A549 (cell line): ENCODE results near the gene HOXC13. TPM values are rescaled to one million over a fixed set of nuclear protein-coding genes. Genes with fewer than 3 reads are reported as not detected.

Source experiments
- ATAC-seq, 2 experiments: fragments of 200-7000 bp in 1 of 2; fragments of >200 bp in 1 of 2; cut with Nextera tagmentation in 1 of 2; cut with Tn5 transposase in 1 of 2; 3 replicates each; pipeline versions ENCODE4 v1.8.0 to v1.9.1; 2018 to 2020; ENCODE audit warnings: mild to moderate bottlenecking in 1 of 2, moderate library complexity in 1 of 2
- CTCF ChIA-PET: fragments of 300-600 bp; sonication (Branson Sonifier 250); formaldehyde crosslinking; extraction: SDS; loops from one replicate; lab custom pipeline; 2021; ENCODE audit warnings: antibody characterized with exemption, inconsistent platforms; lab: Yijun Ruan, JAX
- POLR2A ChIA-PET: fragments of 350-600 bp; formaldehyde crosslinking; extraction: SDS; loops from one replicate; lab custom pipeline; 2021; ENCODE audit warnings: antibody characterized with exemption, inconsistent platforms; lab: Yijun Ruan, JAX
- DNase-seq, 2 experiments: peaks; one replicate each; pipeline versions ENCODE4 v3.0.0 to v3.0.0-alpha.2; 2011 to 2016; ENCODE audit warnings: low read depth in 1 of 2, low spot score in 1 of 2
- FAIRE-seq: peaks from 2 replicates; lab custom pipeline; 2011; peaks lifted over from hg19 to GRCh38; lab: Jason Lieb, UNC
- H3K27ac ChIP-seq, 2 experiments: fragments of >200 bp; sonication (Bioruptor Twin); formaldehyde crosslinking; 3 replicates each; pipeline ENCODE4 v1.5.1; 2016 to 2017
- H3K4me1 ChIP-seq: fragments of >200 bp; sonication (Bioruptor Twin); formaldehyde crosslinking; 3 replicates; pipeline ENCODE4 v1.6.1; 2016
- H3K4me2 ChIP-seq: fragments of >200 bp; sonication (Bioruptor Twin); formaldehyde crosslinking; 3 replicates; pipeline ENCODE4 v1.6.1; 2016
- H3K4me3 ChIP-seq: fragments of >200 bp; sonication (Bioruptor Twin); formaldehyde crosslinking; 3 replicates; pipeline ENCODE4 v1.5.1; 2016
- H3K9me3 ChIP-seq: fragments of >200 bp; sonication (Bioruptor Twin); formaldehyde crosslinking; 3 replicates; pipeline ENCODE4 v1.6.1; 2016
- CEBPB ChIP-seq, 2 experiments: fragments of >200 bp in 1 of 2; sonication (Bioruptor Twin) in 1 of 2; formaldehyde crosslinking in 1 of 2; IDR thresholded peaks; 2 replicates each; pipeline ENCODE4 v1.6.1; 2012 to 2016
- EP300 ChIP-seq, 2 experiments: fragments of >200 bp; sonication (Bioruptor Twin); formaldehyde crosslinking; IDR thresholded peaks; 2 replicates in 1 of 2; 3 replicates in 1 of 2; pipeline ENCODE4 v1.6.1; 2016 to 2017
- ESRRA ChIP-seq: fragments of 150-350 bp; IDR thresholded peaks from 2 replicates; pipeline ENCODE4 v1.6.1; 2014; ENCODE audit warnings: mild to moderate bottlenecking, low read length, borderline replicate concordance
- FOXS1 ChIP-seq: fragments of 250-450 bp; sonication (Bioruptor Pico); IDR thresholded peaks from 2 replicates; pipeline ENCODE4 v1.5.0; 2020; ENCODE audit warnings: mild to moderate bottlenecking, moderate library complexity
- HEYL ChIP-seq: fragments of 250-450 bp; sonication (Bioruptor Pico); IDR thresholded peaks from 2 replicates; pipeline ENCODE4 v1.8.0; 2021; ENCODE audit warnings: mild to moderate bottlenecking, moderate library complexity
- MAFK ChIP-seq: fragments of 450-650 bp; IDR thresholded peaks from 2 replicates; pipeline ENCODE4 v1.6.1; 2014; ENCODE audit not compliant: partially characterized antibody
- NFE2L2 ChIP-seq: fragments of 150-350 bp; conservative IDR thresholded peaks from 2 replicates; pipeline ENCODE4 v1.6.1; 2014; ENCODE audit warnings: low read length
- PHF8 ChIP-seq: fragments of 200-600 bp; sonication (generic); IDR thresholded peaks from 2 replicates; pipeline ENCODE4 v1.6.1; 2016; ENCODE audit warnings: low read depth, mild to moderate bottlenecking, antibody characterized with exemption, moderate library complexity, borderline replicate concordance
- POLR2A ChIP-seq: IDR thresholded peaks from 2 replicates; pipeline ENCODE4 v1.6.1; 2012; ENCODE audit warnings: mild to moderate bottlenecking, low read length
- RARB ChIP-seq: fragments of 250-450 bp; sonication (Bioruptor Pico); IDR thresholded peaks from 2 replicates; pipeline ENCODE4 v1.8.0; 2021; ENCODE audit warnings: mild to moderate bottlenecking, moderate library complexity
- RNF2 ChIP-seq: fragments of 200-600 bp; sonication (generic); IDR thresholded peaks from 2 replicates; pipeline ENCODE4 v1.6.1; 2016; ENCODE audit warnings: low read depth, mild to moderate bottlenecking, antibody characterized with exemption, moderate library complexity, borderline replicate concordance
- ZFP36 ChIP-seq: fragments of 450-650 bp; IDR thresholded peaks from 2 replicates; pipeline ENCODE4 v1.6.1; 2014; ENCODE audit warnings: borderline replicate concordance; ENCODE audit not compliant: partially characterized antibody
- WGBS: methylation state at CpG from one replicate; pipeline ENCODE4 v1.1.6; 2017; ENCODE audit errors: missing lambda C conversion rate; 5-methylcytosine and 5-hydroxymethylcytosine counted together
- polyA plus RNA-seq, 4 experiments: library from polyadenylated mRNA; depleted of rRNA in 3 of 4; stranded (reverse); fragments of >200 nt; fragmentation: RNase III in 1 of 4; extraction: RNeasy Plus Mini Kit Qiagen cat#74134 plus additional on column Dnase treatment in 1 of 4; gene quantifications; 2 replicates in 3 of 4; 3 replicates in 1 of 4; pipeline ENCODE4 v1.2.3, GENCODE V29; 2011 to 2017
- TF ChIP-seq, protein P1 (sequence below): fragments of >200 bp; sonication (Bioruptor Twin); formaldehyde crosslinking; IDR thresholded peaks from 3 replicates; pipeline ENCODE4 v1.5.1; 2016
- TF ChIP-seq, protein P2 (sequence below): fragments of 450-650 bp; IDR thresholded peaks from 2 replicates; pipeline ENCODE4 v1.6.1; 2014; ENCODE audit warnings: antibody characterized with exemption
- TF ChIP-seq, protein P3 (sequence below): fragments of 250-450 bp; sonication (Bioruptor Pico); IDR thresholded peaks from 2 replicates; pipeline ENCODE4 v1.5.0; 2020; ENCODE audit warnings: low read depth, mild to moderate bottlenecking, moderate library complexity

The HOXC13 gene
- polyA plus RNA-seq, 2 of the 4 experiments (the other 2 are of a cell fraction), result 3.9 to 6.5 TPM

DNA sequence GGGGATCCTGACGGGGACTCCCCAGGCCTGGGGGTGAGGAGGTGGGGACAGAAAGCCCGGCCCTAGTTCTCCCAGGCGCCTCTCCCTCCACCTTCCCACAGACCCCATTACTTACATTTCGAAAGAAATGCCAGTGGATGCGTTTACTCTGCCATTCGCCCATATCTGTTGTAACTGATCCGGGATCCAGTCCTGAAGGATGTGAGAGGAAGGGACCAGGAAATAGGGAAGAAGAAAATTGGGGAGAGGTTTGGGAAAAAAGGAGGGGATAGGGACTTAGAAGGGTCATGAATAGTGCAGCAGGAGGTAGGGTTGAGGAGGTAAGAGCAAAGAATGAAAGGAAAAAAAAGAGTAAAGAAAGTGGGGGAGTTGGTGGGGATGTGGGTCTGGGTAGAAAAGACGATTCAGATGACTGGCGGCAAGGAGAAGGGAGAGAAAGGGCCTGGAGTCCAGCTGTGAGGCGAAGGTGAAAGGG lies 17.2 kb downstream of the HOXC13 start:
- no peak overlapping the region for H3K4me2 ChIP-seq
- H3K9me3 ChIP-seq, result no peaks in the 10 kb centered on the region
- ChIA-PET POLR2A (no interaction called here), CTCF (interaction anchor here (1.4 to 1.8 kb wide), 3 partner anchors 17 to 210 kb away, joined by 3 to 9 read pairs (median 6); partner anchors contain the start of genes HOXC10 and HOXC13)
- no peaks in the 10 kb centered on the region for H3K4me1 ChIP-seq
- no peak overlapping the region for H3K27ac ChIP-seq
- no peak for FAIRE-seq
- H3K4me3 ChIP-seq, result no peak overlapping the region
- TF ChIP-seq ZFP36, result no peak
- TF ChIP-seq NFE2L2, result no peak
- no peak for TF ChIP-seq CEBPB (IDR thresholded peaks at IDR 0.05)
- TF ChIP-seq, all 56 proteins: peak for 0
- no peak for DNase-seq
- ATAC-seq, result no peak
- 90% methylated on average over 10 of the region's 10 CpGs for WGBS

DNA sequence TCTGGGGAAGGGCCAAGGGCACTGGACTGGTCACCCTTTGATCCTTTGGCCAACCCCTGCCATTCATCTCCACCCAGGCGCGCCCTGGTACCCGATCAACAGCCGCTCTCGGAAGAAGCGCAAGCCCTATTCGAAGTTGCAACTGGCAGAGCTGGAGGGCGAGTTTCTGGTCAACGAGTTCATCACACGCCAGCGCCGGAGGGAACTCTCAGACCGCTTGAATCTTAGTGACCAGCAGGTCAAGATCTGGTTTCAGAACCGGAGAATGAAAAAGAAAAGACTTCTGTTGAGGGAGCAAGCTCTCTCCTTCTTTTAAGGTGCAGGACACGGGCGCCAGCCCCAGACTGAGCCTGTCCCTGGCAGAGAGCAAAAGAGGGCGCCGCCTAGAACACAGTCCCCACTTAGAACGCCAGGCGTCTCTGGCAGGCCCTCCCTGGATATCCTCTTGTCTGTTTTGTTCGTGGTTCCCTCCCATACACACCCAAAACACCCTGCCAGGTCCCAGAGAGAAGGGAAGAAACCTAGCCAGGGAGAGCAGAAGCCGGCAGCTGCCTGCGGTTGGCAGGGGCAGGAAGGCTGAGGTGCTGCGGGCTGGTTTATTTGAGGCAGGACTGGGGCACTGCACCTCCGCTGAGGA lies 17.7 kb downstream of the HOXC13 start:
- peak in 1 of 2 experiments; percentile 10; a peak in 2 of 6 replicates for ATAC-seq
- TF ChIP-seq, protein P1, sequence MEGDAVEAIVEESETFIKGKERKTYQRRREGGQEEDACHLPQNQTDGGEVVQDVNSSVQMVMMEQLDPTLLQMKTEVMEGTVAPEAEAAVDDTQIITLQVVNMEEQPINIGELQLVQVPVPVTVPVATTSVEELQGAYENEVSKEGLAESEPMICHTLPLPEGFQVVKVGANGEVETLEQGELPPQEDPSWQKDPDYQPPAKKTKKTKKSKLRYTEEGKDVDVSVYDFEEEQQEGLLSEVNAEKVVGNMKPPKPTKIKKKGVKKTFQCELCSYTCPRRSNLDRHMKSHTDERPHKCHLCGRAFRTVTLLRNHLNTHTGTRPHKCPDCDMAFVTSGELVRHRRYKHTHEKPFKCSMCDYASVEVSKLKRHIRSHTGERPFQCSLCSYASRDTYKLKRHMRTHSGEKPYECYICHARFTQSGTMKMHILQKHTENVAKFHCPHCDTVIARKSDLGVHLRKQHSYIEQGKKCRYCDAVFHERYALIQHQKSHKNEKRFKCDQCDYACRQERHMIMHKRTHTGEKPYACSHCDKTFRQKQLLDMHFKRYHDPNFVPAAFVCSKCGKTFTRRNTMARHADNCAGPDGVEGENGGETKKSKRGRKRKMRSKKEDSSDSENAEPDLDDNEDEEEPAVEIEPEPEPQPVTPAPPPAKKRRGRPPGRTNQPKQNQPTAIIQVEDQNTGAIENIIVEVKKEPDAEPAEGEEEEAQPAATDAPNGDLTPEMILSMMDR, result no peak
- TF ChIP-seq RNF2, result no peak
- TF ChIP-seq, all 56 proteins: peak for 0
- CTCF ChIA-PET, result interaction anchor here (1.8 kb wide), 1 partner anchor 210 kb away, joined by 6 read pairs; no protein-coding TSS in a partner anchor
- H3K4me1 ChIP-seq, result no peaks in the 10 kb centered on the region
- H3K9me3 ChIP-seq, result no peaks in the 10 kb centered on the region
- H3K4me2 ChIP-seq, result no peak overlapping the region
- FAIRE-seq, result no peak
- H3K27ac ChIP-seq, result no peak overlapping the region
- H3K4me3 ChIP-seq, result no peak overlapping the region
- POLR2A ChIA-PET, result no interaction called here
- WGBS, result 88% methylated on average over 25 of the region's 25 CpGs
- DNase-seq, result no peak

DNA sequence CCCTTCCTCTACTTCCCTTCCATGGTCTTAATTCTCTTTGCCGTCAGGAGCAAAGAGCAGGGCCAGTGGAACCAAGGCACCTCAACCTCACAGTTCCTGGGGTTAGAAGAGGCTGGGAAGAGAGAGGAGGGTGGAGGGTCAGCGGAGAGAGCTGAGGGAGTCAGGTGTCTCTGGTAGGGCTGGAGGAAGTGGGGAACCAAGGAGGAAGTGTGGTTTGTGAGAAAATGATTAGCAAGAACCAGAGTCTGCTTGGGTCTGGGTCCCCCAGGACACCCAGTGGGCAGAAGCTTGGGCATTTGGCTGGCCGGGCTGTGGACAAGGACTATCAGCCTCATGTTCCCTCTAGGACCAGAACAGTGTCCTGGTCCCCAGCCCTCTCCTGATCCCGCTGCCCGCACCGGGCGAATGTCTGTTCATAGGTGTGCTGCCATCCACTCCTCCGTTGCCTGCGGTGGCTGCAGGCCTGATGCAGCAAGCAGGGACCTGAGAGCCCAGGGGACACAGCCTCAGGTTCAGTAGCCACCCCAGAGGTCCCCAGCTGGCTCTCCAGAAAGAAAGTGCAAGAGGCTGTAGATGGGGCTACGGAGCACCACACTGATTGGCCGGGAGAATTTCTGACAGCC lies 18.4 kb downstream of the HOXC13 start:
- ATAC-seq (no peak), DNase-seq (no peak), FAIRE-seq (no peak)
- ChIA-PET CTCF (interaction anchor here (1.8 kb wide), 1 partner anchor 211 kb away, joined by 6 read pairs; no protein-coding TSS in a partner anchor), POLR2A (no interaction called here)
- Histone ChIP-seq H3K9me3 (no peaks in the 10 kb centered on the region), H3K27ac (no peak overlapping the region), H3K4me1 (no peaks in the 10 kb centered on the region), H3K4me3 (no peak overlapping the region), H3K4me2 (no peak overlapping the region)
- 91% methylated on average over 11 of the region's 11 CpGs for WGBS
- no peak for TF ChIP-seq PHF8
- TF ChIP-seq EP300 (IDR thresholded peaks at IDR 0.05), result no peak
- no peak for TF ChIP-seq POLR2A
- TF ChIP-seq, protein P2, sequence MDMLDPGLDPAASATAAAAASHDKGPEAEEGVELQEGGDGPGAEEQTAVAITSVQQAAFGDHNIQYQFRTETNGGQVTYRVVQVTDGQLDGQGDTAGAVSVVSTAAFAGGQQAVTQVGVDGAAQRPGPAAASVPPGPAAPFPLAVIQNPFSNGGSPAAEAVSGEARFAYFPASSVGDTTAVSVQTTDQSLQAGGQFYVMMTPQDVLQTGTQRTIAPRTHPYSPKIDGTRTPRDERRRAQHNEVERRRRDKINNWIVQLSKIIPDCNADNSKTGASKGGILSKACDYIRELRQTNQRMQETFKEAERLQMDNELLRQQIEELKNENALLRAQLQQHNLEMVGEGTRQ, result no peak
- no peak for TF ChIP-seq ESRRA
- TF ChIP-seq FOXS1 (CRISPR knock-in tag), result no peak
- TF ChIP-seq MAFK, result no peak
- TF ChIP-seq HEYL, result no peak
- no peak for TF ChIP-seq RARB (CRISPR knock-in tag)
- TF ChIP-seq, protein P3, sequence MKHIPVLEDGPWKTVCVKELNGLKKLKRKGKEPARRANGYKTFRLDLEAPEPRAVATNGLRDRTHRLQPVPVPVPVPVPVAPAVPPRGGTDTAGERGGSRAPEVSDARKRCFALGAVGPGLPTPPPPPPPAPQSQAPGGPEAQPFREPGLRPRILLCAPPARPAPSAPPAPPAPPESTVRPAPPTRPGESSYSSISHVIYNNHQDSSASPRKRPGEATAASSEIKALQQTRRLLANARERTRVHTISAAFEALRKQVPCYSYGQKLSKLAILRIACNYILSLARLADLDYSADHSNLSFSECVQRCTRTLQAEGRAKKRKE (CRISPR knock-in tag), result no peak
